ENCODE measurements around the gene LINC01488. TPM values are rescaled to one million over a fixed set of nuclear protein-coding genes. Genes with fewer than 3 reads are reported as not detected.

Gene LINC01488
- total RNA-seq, 1 donor from 2014 or later, result not detected

DNA sequence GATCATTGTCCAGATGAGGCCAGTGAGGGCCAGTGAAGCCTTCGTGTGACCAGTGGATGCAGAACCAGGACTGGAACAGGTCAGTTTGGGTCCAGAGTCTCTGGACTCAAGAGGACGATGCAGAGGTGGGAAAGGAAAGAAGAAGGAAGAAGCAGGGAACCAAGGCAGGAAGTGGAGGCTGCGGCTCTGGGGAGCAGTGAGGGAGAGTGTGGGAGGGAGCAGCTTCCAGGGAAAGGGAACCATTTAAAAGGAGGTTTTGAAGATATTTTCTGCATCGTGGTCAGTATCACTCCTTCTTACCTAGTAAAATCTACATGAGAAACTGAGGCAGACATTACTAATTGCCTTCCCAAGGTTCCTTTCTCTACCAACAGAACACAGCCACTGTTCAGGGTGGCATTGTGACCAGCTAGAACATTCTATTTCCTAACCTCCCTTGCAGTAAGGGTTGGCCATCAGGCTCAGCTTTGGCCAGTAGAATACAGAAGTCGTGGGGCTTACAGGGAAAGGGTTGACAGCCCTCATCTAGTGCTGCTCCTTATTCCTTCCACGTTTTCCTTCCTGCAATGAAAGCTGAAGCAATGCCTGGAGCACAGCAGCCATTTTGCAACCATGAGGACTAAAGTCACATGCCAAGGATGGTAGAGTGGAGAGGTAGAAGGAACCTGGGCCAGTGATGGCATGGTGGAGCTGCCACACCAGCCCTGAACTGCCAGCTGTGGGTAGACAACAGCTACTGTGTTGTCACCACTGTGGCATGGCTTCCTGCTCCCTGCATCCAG is 29.1 kb upstream of the LINC01488 start:
- FAIRE-seq (no peak), DNase-seq (ENCODE audit: low read depth) (no peak)
- TF ChIP-seq CTCF (IDR thresholded peaks at IDR 0.05; ENCODE audit: insufficient read depth, low read length, severe bottlenecking), result no peak
- Histone ChIP-seq H3K36me3 (ENCODE audit: control insufficient read depth, insufficient read depth, low read length) (no peaks in the 10 kb centered on the region), H3K27me3 (ENCODE audit: control insufficient read depth, insufficient read depth, low read length) (no peaks in the 10 kb centered on the region), H3K4me3 (ENCODE audit: low read depth, low read length) (no peak overlapping the region)

DNA sequence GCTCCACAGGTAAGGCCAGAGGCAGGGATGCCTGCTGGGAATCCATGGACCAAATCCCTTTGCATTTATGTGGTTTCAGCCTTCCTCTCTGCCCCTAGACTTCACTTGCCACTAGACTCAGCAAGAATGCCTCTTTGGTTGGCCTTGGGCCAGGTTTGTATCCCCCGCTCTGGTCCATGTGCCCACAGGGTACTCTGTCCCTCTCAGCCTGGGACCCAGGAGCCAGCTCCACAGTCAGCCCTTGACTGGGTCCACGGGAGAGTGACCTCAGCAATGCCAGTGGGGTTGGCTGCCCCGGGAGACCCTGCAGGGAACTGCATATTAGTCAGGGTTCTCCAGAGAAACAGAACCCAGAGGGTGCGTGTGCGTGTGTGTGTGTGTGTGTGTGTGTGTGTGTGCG is 28.3 kb upstream of the LINC01488 start:
- DNase-seq (ENCODE audit: low read depth), result no peak
- Histone ChIP-seq H3K36me3 (ENCODE audit: control insufficient read depth, insufficient read depth, low read length) (no peaks in the 10 kb centered on the region), H3K27me3 (ENCODE audit: control insufficient read depth, insufficient read depth, low read length) (no peaks in the 10 kb centered on the region), H3K4me3 (ENCODE audit: low read depth, low read length) (no peak overlapping the region)
- no peak for TF ChIP-seq CTCF (IDR thresholded peaks at IDR 0.05; ENCODE audit: insufficient read depth, low read length, severe bottlenecking)
- no peak for FAIRE-seq

- Histone ChIP-seq H3K27me3 (ENCODE audit: control insufficient read depth, insufficient read depth, low read length) (no peaks in the 10 kb centered on the region), H3K4me3 (ENCODE audit: low read depth, low read length) (no peak overlapping the region), H3K36me3 (ENCODE audit: control insufficient read depth, insufficient read depth, low read length) (no peaks in the 10 kb centered on the region)
- no peak for FAIRE-seq
- DNase-seq (ENCODE audit: low read depth), result no peak
- no peak for TF ChIP-seq CTCF (IDR thresholded peaks at IDR 0.05; ENCODE audit: insufficient read depth, low read length, severe bottlenecking)
Observed at GRCh38 chr11:69454018-69454417, 27.4 kb upstream of the LINC01488 start.

GRCh38 chr11:69455969-69456368 is 25.5 kb upstream of the LINC01488 start:
- FAIRE-seq (peak; percentile 18), DNase-seq (ENCODE audit: low read depth) (no peak)
- Histone ChIP-seq H3K36me3 (ENCODE audit: control insufficient read depth, insufficient read depth, low read length) (no peaks in the 10 kb centered on the region), H3K4me3 (ENCODE audit: low read depth, low read length) (no peak overlapping the region), H3K27me3 (ENCODE audit: control insufficient read depth, insufficient read depth, low read length) (no peaks in the 10 kb centered on the region)
- no peak for TF ChIP-seq CTCF (IDR thresholded peaks at IDR 0.05; ENCODE audit: insufficient read depth, low read length, severe bottlenecking)

GRCh38 chr11:69456712-69457111 is 24.8 kb upstream of the LINC01488 start:
- no peak for TF ChIP-seq CTCF (IDR thresholded peaks at IDR 0.05; ENCODE audit: insufficient read depth, low read length, severe bottlenecking)
- FAIRE-seq, result no peak
- no peak for DNase-seq (ENCODE audit: low read depth)

More at GRCh38 chr11:69456712-69457111, 24.8 kb upstream of the LINC01488 start:
- Histone ChIP-seq H3K27me3 (ENCODE audit: control insufficient read depth, insufficient read depth, low read length) (no peaks in the 10 kb centered on the region), H3K4me3 (ENCODE audit: low read depth, low read length) (no peak overlapping the region), H3K36me3 (ENCODE audit: control insufficient read depth, insufficient read depth, low read length) (no peaks in the 10 kb centered on the region)
